ENCODE measurements around the gene CLP1.

The CLP1 gene

DNA sequence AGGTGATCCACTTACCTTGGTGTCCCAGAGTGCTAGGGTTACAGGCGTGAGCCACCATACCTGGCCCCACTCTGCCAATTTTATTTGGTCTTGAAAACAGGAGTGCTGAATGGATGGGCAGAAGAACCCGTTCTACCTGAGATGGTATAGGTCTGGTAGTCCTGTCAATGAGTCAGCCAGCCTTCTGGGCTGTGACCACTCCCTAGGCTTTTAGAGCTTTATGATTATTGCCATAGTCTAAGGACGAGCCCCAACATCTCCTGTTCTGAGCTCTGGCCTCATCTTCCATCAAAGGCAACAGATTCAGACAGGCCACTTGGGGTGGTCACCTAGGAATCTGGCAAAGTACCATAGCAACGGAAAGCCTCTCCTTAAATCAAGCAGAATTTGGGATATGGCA, 21.8 kb downstream of the CLP1 start:
- TF ChIP-seq CREB1 (IDR thresholded peaks at IDR 0.05; ENCODE audit: low read depth) (no peak), EGR1 (IDR thresholded peaks at IDR 0.05) (no peak), MAX (IDR thresholded peaks at IDR 0.05) (no peak), TCF12 (IDR thresholded peaks at IDR 0.05; ENCODE audit: low read depth) (no peak), USF1 (IDR thresholded peaks at IDR 0.05) (no peak), RAD21 (IDR thresholded peaks at IDR 0.05; ENCODE audit: low read depth) (no peak), FOXM1 (IDR thresholded peaks at IDR 0.05; ENCODE audit: borderline replicate concordance, low read depth) (no peak), TAF1 (IDR thresholded peaks at IDR 0.05; ENCODE audit: low read depth) (no peak), NFIC (IDR thresholded peaks at IDR 0.05) (no peak), ZBTB7A (IDR thresholded peaks at IDR 0.05; ENCODE audit: low read depth) (no peak), TEAD4 (IDR thresholded peaks at IDR 0.05) (no peak), CEBPB (IDR thresholded peaks at IDR 0.05) (no peak), EP300 (IDR thresholded peaks at IDR 0.05; ENCODE audit: borderline replicate concordance) (no peak), YY1 (IDR thresholded peaks at IDR 0.05; ENCODE audit: low read depth) (no peak)
- TF ChIP-seq, protein P1, sequence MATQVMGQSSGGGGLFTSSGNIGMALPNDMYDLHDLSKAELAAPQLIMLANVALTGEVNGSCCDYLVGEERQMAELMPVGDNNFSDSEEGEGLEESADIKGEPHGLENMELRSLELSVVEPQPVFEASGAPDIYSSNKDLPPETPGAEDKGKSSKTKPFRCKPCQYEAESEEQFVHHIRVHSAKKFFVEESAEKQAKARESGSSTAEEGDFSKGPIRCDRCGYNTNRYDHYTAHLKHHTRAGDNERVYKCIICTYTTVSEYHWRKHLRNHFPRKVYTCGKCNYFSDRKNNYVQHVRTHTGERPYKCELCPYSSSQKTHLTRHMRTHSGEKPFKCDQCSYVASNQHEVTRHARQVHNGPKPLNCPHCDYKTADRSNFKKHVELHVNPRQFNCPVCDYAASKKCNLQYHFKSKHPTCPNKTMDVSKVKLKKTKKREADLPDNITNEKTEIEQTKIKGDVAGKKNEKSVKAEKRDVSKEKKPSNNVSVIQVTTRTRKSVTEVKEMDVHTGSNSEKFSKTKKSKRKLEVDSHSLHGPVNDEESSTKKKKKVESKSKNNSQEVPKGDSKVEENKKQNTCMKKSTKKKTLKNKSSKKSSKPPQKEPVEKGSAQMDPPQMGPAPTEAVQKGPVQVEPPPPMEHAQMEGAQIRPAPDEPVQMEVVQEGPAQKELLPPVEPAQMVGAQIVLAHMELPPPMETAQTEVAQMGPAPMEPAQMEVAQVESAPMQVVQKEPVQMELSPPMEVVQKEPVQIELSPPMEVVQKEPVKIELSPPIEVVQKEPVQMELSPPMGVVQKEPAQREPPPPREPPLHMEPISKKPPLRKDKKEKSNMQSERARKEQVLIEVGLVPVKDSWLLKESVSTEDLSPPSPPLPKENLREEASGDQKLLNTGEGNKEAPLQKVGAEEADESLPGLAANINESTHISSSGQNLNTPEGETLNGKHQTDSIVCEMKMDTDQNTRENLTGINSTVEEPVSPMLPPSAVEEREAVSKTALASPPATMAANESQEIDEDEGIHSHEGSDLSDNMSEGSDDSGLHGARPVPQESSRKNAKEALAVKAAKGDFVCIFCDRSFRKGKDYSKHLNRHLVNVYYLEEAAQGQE (IDR thresholded peaks at IDR 0.05; ENCODE audit: low read depth): no peak

DNA sequence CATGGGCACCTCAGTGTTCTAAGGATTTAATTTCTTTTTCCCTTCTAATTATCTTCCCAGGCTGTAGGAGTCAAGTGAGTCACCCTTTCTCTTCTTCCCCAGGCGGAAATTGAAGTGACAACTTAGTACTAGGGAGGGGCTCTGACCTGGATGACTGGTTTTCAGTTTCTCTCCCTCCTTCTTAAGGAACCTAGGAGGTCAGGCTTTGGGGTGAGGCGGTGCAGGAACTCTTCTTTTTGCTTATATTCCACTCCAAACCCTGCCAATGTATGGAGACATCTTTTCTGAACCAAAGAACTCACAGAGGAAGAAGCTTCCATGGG, 23.0 kb downstream of the CLP1 start:
- TF ChIP-seq NFIC (IDR thresholded peaks at IDR 0.05): no peak
- TF ChIP-seq ZBTB7A (IDR thresholded peaks at IDR 0.05; ENCODE audit: low read depth): no peak
- no peak for TF ChIP-seq RAD21 (IDR thresholded peaks at IDR 0.05; ENCODE audit: low read depth)
- no peak for TF ChIP-seq USF1 (IDR thresholded peaks at IDR 0.05)
- no peak for TF ChIP-seq EGR1 (IDR thresholded peaks at IDR 0.05)
- TF ChIP-seq TEAD4 (IDR thresholded peaks at IDR 0.05): no peak
- TF ChIP-seq TAF1 (IDR thresholded peaks at IDR 0.05; ENCODE audit: low read depth): no peak
- no peak for TF ChIP-seq MAX (IDR thresholded peaks at IDR 0.05)
- TF ChIP-seq CEBPB (IDR thresholded peaks at IDR 0.05): no peak
- TF ChIP-seq, protein P1 (IDR thresholded peaks at IDR 0.05; ENCODE audit: low read depth): no peak
- no peak for TF ChIP-seq EP300 (IDR thresholded peaks at IDR 0.05; ENCODE audit: borderline replicate concordance)
- no peak for TF ChIP-seq FOXM1 (IDR thresholded peaks at IDR 0.05; ENCODE audit: borderline replicate concordance, low read depth)
- no peak for TF ChIP-seq YY1 (IDR thresholded peaks at IDR 0.05; ENCODE audit: low read depth)
- TF ChIP-seq TCF12 (IDR thresholded peaks at IDR 0.05; ENCODE audit: low read depth): no peak
- TF ChIP-seq CREB1 (IDR thresholded peaks at IDR 0.05; ENCODE audit: low read depth): no peak

- TF ChIP-seq FOXM1 (IDR thresholded peaks at IDR 0.05; ENCODE audit: borderline replicate concordance, low read depth) (no peak), TCF12 (IDR thresholded peaks at IDR 0.05; ENCODE audit: low read depth) (no peak), ZBTB7A (IDR thresholded peaks at IDR 0.05; ENCODE audit: low read depth) (no peak), USF1 (IDR thresholded peaks at IDR 0.05) (no peak), MAX (IDR thresholded peaks at IDR 0.05) (no peak), CREB1 (IDR thresholded peaks at IDR 0.05; ENCODE audit: low read depth) (no peak), NFIC (IDR thresholded peaks at IDR 0.05) (no peak), TAF1 (IDR thresholded peaks at IDR 0.05; ENCODE audit: low read depth) (no peak), EGR1 (IDR thresholded peaks at IDR 0.05) (no peak), EP300 (IDR thresholded peaks at IDR 0.05; ENCODE audit: borderline replicate concordance) (no peak), TEAD4 (IDR thresholded peaks at IDR 0.05) (no peak), YY1 (IDR thresholded peaks at IDR 0.05; ENCODE audit: low read depth) (no peak), CEBPB (IDR thresholded peaks at IDR 0.05) (no peak), RAD21 (IDR thresholded peaks at IDR 0.05; ENCODE audit: low read depth) (no peak)
- TF ChIP-seq, protein P1 (IDR thresholded peaks at IDR 0.05; ENCODE audit: low read depth): no peak
Observed at GRCh38 chr11:57681168-57681567, 23.6 kb downstream of the CLP1 start.
